NCI-H2029 (cell line): ENCODE results near the gene SLC45A2.

Source experiments
- DNase-seq: peaks from one replicate; lab custom pipeline; 2025; lab: John Stamatoyannopoulos, UW

Gene SLC45A2

GRCh38 chr5:34007201-34007620 lies 22.7 kb upstream of the SLC45A2 start:
- no peak for DNase-seq

GRCh38 chr5:34005681-34006080 lies 21.2 kb upstream of the SLC45A2 start:
- no peak for DNase-seq

DNA sequence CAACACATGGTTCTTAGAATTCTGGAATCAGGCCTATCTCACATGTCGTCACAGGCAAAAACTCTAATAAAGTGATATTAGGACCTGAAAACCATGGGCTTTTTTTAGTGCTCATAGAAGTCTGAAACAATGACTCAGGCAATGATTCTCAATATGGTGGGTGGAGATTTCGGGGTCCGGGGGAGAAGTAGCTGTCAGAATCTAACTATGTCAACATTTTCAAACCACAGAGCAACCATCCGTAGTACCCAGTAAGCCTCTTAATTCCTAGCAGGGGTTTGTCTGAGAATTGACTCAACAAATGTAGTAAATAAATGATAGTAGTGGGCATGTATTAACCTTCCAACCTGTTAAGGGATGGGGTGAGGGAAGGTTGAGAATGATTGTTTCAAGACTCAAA lies 20.7 kb upstream of the SLC45A2 start:
- DNase-seq, result no peak

DNA sequence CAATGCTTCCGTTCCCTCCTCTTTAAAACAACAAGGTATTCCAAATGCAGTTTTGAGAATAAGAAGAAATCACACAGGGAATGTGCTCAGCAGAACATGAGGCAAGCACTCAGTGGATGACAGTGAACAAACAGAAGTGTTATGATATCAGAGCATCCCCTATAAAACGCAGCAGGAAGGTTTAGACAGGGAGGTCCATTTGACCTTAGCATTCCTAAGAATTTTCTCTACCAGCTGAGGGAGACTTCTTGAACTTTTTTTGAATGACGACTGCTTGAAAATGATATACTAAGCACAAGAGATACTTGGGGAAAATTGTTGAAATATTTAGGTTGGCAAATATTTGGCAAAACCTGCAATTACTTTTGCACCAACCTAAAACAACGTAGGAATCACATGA lies 19.4 kb upstream of the SLC45A2 start:
- DNase-seq, result no peak

DNA sequence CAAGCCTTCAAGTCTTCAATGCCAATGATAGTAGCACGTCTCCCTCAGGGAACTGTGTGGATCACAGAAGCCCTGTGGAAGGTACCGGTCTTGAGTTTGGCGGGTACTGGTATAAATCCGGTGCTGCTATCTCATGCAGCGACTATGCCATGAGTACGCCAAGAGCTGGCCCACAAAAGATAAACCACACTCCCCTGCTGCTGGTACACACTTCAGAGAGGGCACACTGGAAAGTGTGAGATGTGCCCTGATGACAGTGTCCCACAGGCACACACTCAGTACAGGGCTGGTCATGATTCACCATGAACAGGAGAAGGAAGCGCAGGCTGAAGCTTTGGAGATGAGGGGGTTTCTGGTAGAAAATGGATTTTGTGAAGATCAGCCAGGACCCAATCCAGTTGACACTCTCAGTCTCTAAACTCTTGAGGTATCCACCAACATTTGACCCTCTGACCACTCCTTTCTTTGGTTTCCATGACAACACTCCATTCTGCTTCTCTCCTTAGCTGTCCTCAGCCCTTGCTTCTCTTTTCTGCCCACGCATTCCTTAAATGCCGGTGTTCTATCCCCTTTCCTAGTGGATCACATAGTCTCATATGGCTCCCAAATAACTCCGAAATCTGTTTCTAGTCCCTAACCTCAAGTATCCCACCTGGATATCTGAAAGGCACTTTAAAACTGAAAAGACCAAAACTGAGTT lies 18.3 kb upstream of the SLC45A2 start:
- DNase-seq, result no peak

GRCh38 chr5:34001241-34001841 lies 16.8 kb upstream of the SLC45A2 start:
- DNase-seq, result peak; percentile 97

GRCh38 chr5:33999978-34000377 lies 15.5 kb upstream of the SLC45A2 start:
- DNase-seq, result no peak

- DNase-seq, result peak; percentile 93
Observed at GRCh38 chr5:33997331-33997983, 13.0 kb upstream of the SLC45A2 start.

- no peak for DNase-seq
Observed at GRCh38 chr5:33995865-33996264, 11.4 kb upstream of the SLC45A2 start.

- no peak for DNase-seq
Observed at GRCh38 chr5:33994845-33995244, 10.4 kb upstream of the SLC45A2 start.

DNA sequence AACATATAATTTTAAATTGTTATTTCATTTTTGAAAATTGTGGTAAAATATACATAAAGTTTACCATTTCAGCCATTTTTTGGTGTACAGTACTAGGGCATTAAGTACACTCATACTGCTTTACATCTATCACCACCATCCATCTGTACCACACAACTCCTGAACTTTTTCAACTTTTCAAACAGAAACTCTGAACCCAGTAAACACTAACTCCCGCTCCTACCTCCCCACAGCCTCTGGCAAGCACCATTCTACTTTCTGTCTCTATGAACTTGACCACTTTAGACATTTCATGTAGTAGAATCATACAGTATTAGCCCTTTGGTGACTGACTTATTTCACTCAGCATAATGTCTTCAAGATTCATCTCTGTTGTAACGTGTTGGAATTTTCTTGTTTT lies 8.4 kb upstream of the SLC45A2 start:
- no peak for DNase-seq

DNA sequence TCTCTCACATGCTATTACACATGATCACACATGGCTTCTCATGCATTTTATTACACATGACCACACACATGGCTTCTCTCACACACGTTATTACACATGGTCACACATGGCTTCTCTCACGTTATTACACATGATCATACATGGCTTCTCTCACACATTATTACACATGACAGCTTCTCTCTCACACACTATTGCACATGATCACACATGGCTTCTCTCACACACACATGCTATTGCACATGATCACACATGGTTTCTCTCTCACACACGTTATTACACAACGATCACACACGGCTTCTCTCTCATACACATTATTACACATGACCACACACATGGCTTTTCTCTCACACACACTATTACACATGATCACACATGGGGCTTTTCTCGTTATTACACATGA lies 954 bp upstream of the SLC45A2 start:
- no peak for DNase-seq

DNA sequence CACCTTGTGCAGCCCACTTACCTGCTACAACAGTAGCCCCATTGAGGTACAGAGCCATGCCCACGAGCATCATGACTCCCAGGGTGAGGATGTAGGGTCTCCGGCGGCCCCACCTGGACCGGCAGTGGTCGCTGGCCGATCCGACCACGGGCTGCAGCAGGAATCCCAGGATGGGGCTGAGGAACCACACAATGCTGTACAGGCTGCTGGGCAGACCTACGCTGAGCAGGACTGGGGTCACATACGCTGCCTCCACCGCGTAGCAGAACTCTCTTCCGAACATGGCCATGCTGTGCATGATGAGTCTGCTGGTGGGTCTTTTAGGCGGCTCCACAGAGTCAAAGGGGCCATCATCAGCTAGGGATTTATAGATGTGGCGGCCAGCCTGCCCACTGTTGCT lies 315 bp downstream of the SLC45A2 start:
- no peak for DNase-seq

DNA sequence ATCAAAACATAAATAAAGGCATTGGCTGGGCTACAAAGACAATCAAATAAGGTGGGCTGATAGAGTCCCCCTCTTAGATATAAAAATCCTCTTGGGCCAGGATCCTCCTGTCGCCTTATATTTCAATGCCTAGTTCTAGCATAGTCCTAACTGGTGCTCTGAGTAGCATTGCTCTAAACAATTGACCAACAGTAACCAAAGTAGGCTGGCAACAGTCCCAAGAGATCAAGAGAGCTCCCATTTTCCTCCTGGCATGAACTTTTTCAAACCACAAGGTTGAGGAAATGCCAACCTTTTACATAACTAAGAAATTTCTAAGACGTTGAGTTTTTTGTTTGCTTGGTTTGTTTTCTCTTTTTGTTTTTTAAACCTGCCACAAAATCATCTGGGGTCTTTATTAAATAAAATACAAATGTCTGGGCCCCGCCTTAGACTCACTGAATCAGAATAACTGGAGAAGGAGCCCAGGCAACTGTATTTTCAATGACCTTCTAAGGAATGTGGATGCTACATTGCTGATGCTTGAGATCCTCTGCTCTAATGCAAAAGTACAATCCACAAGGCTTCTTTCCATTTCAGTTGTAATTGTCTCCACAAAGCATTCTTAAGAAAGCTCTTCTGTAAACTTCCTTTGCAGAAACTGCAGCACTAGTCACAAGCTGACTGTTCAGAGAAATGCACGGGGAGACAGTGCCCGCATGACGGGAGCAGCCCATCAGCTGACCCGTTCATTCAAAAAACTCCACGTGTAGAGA lies 2.9 kb downstream of the SLC45A2 start:
- no peak for DNase-seq

DNA sequence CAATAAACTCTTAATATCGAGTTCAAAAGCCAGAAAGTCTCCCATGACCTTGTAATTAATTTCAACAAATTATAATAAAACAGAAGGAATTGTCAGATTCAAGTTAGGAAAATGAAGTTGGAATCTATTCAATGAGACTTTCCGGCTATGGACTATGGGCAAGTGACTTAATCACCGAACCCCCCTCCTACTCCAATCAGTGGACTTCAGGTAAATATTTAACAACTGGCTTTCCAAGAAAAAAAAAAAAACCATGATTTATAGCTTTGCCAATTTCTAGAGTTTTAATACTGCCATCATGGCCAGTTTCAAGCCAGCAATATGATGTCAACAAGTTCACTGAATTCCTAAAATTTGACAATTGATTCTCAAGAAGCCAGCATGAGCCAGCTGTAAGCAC lies 4.5 kb downstream of the SLC45A2 start:
- DNase-seq, result no peak

- DNase-seq, result no peak
Observed at GRCh38 chr5:33978306-33978705, 6.2 kb downstream of the SLC45A2 start.

DNA sequence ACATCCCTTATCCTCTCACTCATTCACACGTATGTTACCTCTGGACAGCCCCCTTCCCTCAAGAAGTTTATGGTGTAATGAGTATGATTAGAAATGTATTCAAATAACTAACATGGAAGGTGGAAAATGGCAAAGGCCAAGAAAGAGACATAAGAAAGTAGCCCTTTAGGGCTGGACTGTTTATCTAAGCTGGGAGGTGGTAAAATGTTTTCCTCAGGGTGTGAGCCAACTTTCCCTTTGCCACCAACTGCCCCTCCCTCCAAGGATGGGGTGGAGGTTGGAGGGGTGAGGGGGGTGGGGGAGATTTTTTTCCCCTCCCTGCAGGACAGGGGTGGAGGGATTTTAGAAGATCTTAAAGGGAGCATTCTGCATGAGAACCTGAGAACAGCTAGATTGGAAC lies 8.2 kb downstream of the SLC45A2 start:
- no peak for DNase-seq

GRCh38 chr5:33975852-33976251 lies 8.6 kb downstream of the SLC45A2 start:
- DNase-seq, result no peak

DNA sequence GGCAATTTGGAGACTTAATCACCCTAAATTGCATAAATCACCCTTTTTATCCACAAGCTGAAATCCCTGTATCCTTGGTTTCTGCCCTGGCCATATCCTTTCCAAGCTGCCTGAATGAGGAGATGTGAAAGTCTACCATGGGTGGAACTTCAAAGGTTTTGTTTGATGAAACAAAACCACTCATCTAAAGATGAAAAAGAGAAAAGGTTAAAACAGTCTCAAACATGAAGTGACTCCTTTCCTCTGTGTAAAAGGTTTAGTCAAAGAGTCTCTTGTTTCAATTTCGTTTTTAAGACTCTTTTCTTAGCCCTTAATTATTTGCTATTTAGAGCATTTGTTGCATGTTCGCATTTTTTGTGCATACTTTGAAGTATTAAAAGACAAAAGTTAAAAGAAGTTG lies 11.2 kb downstream of the SLC45A2 start:
- DNase-seq, result no peak

DNA sequence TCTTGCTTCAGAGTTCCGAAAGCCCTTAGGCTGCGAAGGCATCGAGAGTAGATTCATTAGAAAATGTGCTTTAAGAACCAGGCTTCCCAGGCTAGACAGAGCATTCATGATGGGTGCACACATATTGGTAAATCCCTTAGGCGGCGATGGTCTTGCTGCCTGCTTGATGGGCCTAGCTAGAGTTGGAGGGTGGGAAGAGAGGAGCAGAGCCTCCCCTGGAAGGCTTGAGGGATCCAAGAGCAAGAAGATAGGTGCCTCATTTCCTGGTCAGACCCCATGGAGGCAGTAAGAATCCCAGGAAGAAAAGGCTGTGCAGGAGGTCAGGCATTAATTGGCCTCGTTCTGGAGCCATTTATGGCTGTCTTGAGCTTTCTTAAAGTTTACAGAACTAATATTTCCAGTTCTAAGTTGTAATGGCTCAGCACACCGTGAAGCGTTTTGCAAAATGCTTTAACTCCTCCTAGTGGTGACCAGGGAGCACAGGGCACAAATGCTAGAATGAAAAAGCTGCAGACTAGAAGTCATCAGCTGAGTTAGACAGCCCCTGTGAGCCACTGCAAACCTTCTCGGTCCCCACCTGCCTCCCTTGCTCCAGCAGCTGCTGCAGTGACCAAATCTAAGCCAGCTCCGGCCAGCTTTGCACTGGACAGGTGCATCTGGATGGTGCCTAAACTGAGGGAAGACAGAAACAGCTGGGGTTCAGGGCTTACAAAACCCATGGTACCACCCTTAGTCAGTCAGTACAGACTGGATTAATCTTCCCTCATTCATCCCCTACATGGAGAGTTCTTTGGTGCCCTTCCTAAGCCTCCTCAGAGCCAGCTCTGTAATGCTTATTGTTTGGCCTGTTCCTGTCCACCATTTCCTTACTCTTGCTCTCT lies 14.7 kb downstream of the SLC45A2 start:
- no peak for DNase-seq

- no peak for DNase-seq
Observed at GRCh38 chr5:33968211-33969005, 16.1 kb downstream of the SLC45A2 start.
